GM04503 (cell line): ENCODE data around the gene ASPDH.

Experiments
- DNase-seq: peaks from one replicate; pipeline ENCODE4 v3.0.0-alpha.2; 2012; ENCODE audit warnings: low read depth

Gene ASPDH

GRCh38 chr19:50513746-50514345, at the start of gene ASPDH:
ASPDH (minus strand) TSS chr19:50513913; CDS start chr19:50513823, 90 bp downstream.
- DNase-seq, result no peak

- no peak for DNase-seq
Measured at GRCh38 chr19:50562996-50563395, 49.3 kb upstream of the ASPDH start.

GRCh38 chr19:50562329-50562728, 48.6 kb upstream of the ASPDH start:
- DNase-seq, result no peak

GRCh38 chr19:50559636-50560035, 45.9 kb upstream of the ASPDH start:
- DNase-seq, result no peak

GRCh38 chr19:50558449-50558848, 44.7 kb upstream of the ASPDH start:
- DNase-seq, result no peak

GRCh38 chr19:50558039-50558438, 44.3 kb upstream of the ASPDH start:
- no peak for DNase-seq

- DNase-seq, result no peak
Measured at GRCh38 chr19:50557009-50557613, 43.4 kb upstream of the ASPDH start.

GRCh38 chr19:50556282-50557008, 42.7 kb upstream of the ASPDH start:
- DNase-seq, result no peak

GRCh38 chr19:50555450-50556281, 42.0 kb upstream of the ASPDH start:
- no peak for DNase-seq

GRCh38 chr19:50555033-50555432, 41.3 kb upstream of the ASPDH start:
- DNase-seq, result no peak

- no peak for DNase-seq
Measured at GRCh38 chr19:50554212-50554611, 40.5 kb upstream of the ASPDH start.

GRCh38 chr19:50553134-50553703, 39.5 kb upstream of the ASPDH start:
- DNase-seq, result no peak

GRCh38 chr19:50552540-50552939, 38.8 kb upstream of the ASPDH start:
- no peak for DNase-seq

- no peak for DNase-seq
Measured at GRCh38 chr19:50551715-50552187, 38.0 kb upstream of the ASPDH start.

GRCh38 chr19:50551034-50551714, 37.5 kb upstream of the ASPDH start:
- no peak for DNase-seq

GRCh38 chr19:50550594-50550966, 36.9 kb upstream of the ASPDH start:
- DNase-seq, result no peak

GRCh38 chr19:50549927-50550593, 36.3 kb upstream of the ASPDH start:
- no peak for DNase-seq

GRCh38 chr19:50549059-50549926, 35.6 kb upstream of the ASPDH start:
- DNase-seq, result no peak

- no peak for DNase-seq
Measured at GRCh38 chr19:50548191-50549058, 34.7 kb upstream of the ASPDH start.
